HEK293 (cell line): ENCODE results near the gene PEX7.

Experiments
- CTCF ChIP-seq: fragments of 450-650 bp; formaldehyde crosslinking; IDR thresholded peaks from 2 replicates; pipeline ENCODE4 v1.5.1; 2016; ENCODE audit warnings: missing biosample characterization, missing genetic modification characterization
- KLF16 ChIP-seq: fragments of 450-650 bp; formaldehyde crosslinking; IDR thresholded peaks from 2 replicates; pipeline ENCODE4 v1.5.1; 2017; ENCODE audit warnings: missing biosample characterization, missing genetic modification characterization
- KLF7 ChIP-seq: fragments of 450-650 bp; formaldehyde crosslinking; IDR thresholded peaks from 2 replicates; pipeline ENCODE4 v1.5.1; 2016; ENCODE audit warnings: missing biosample characterization, missing genetic modification characterization, borderline replicate concordance
- MEIS1 ChIP-seq: sonication (generic); formaldehyde crosslinking; IDR thresholded peaks from 2 replicates; pipeline ENCODE4 v1.8.1; 2022; ENCODE audit warnings: missing genetic modification reagents, mild to moderate bottlenecking, borderline replicate concordance
- MYNN ChIP-seq: fragments of 450-650 bp; formaldehyde crosslinking; IDR thresholded peaks from 2 replicates; pipeline ENCODE4 v1.5.1; 2016; ENCODE audit warnings: missing biosample characterization, missing genetic modification characterization, borderline replicate concordance
- REPIN1 ChIP-seq: fragments of 450-650 bp; formaldehyde crosslinking; IDR thresholded peaks from 2 replicates; pipeline ENCODE4 v1.5.1; 2017; ENCODE audit warnings: missing biosample characterization, missing genetic modification characterization, low read depth
- WT1 ChIP-seq: fragments of 450-650 bp; formaldehyde crosslinking; IDR thresholded peaks from 2 replicates; pipeline ENCODE4 v1.5.1; 2016; ENCODE audit warnings: missing biosample characterization, missing genetic modification characterization
- ZBTB10 ChIP-seq: fragments of 450-650 bp; formaldehyde crosslinking; IDR thresholded peaks from 2 replicates; pipeline ENCODE4 v1.5.1; 2016; ENCODE audit warnings: missing biosample characterization, missing genetic modification characterization
- ZNF10 ChIP-seq: fragments of 450-650 bp; formaldehyde crosslinking; IDR thresholded peaks from 2 replicates; pipeline ENCODE4 v1.5.1; 2017; ENCODE audit warnings: missing biosample characterization, missing genetic modification characterization
- ZNF114 ChIP-seq: fragments of 450-650 bp; formaldehyde crosslinking; IDR thresholded peaks from 2 replicates; pipeline ENCODE4 v1.5.0; 2017; ENCODE audit warnings: missing biosample characterization, missing genetic modification characterization
- ZNF214 ChIP-seq: fragments of 450-650 bp; formaldehyde crosslinking; IDR thresholded peaks from 2 replicates; pipeline ENCODE4 v1.5.1; 2017; ENCODE audit warnings: missing biosample characterization, mild to moderate bottlenecking, missing genetic modification characterization, borderline replicate concordance
- ZNF239 ChIP-seq: fragments of 450-650 bp; formaldehyde crosslinking; IDR thresholded peaks from 2 replicates; pipeline ENCODE4 v1.5.1; 2016; ENCODE audit warnings: missing biosample characterization, missing genetic modification characterization
- ZNF335 ChIP-seq: fragments of 450-650 bp; formaldehyde crosslinking; conservative IDR thresholded peaks from 2 replicates; pipeline ENCODE4 v1.5.1; 2016; ENCODE audit warnings: missing biosample characterization, missing genetic modification characterization
- ZNF366 ChIP-seq: fragments of 450-650 bp; formaldehyde crosslinking; conservative IDR thresholded peaks from 2 replicates; pipeline ENCODE4 v1.5.1; 2016; ENCODE audit warnings: missing biosample characterization, missing genetic modification characterization
- ZNF398 ChIP-seq: fragments of 450-650 bp; formaldehyde crosslinking; IDR thresholded peaks from 2 replicates; pipeline ENCODE4 v1.5.1; 2017; ENCODE audit warnings: missing biosample characterization, missing genetic modification characterization
- ZNF555 ChIP-seq: fragments of 450-650 bp; formaldehyde crosslinking; conservative IDR thresholded peaks from 2 replicates; pipeline ENCODE4 v1.5.1; 2017; ENCODE audit warnings: missing biosample characterization, mild to moderate bottlenecking, missing genetic modification characterization, inconsistent platforms
- ZNF610 ChIP-seq: fragments of 450-650 bp; formaldehyde crosslinking; IDR thresholded peaks from 2 replicates; pipeline ENCODE4 v1.5.1; 2016; ENCODE audit warnings: missing biosample characterization, missing genetic modification characterization, borderline replicate concordance
- ZNF670 ChIP-seq: fragments of 450-650 bp; formaldehyde crosslinking; IDR thresholded peaks from 2 replicates; pipeline ENCODE4 v1.5.1; 2016; ENCODE audit warnings: missing biosample characterization, missing genetic modification characterization, low read depth
- ZNF704 ChIP-seq: fragments of 450-650 bp; formaldehyde crosslinking; IDR thresholded peaks from 2 replicates; pipeline ENCODE4 v1.5.1; 2016; ENCODE audit warnings: missing biosample characterization, missing genetic modification characterization
- ZNF747 ChIP-seq: fragments of 450-650 bp; formaldehyde crosslinking; IDR thresholded peaks from 2 replicates; pipeline ENCODE4 v1.5.1; 2016; ENCODE audit warnings: missing biosample characterization, missing genetic modification characterization
- ZNF768 ChIP-seq: fragments of 450-650 bp; formaldehyde crosslinking; IDR thresholded peaks from 2 replicates; pipeline ENCODE4 v1.5.1; 2018; ENCODE audit warnings: missing biosample characterization, mild to moderate bottlenecking, missing genetic modification characterization
- ZNF837 ChIP-seq: fragments of 450-650 bp; formaldehyde crosslinking; IDR thresholded peaks from 2 replicates; pipeline ENCODE4 v1.5.1; 2016; ENCODE audit warnings: missing biosample characterization, missing genetic modification characterization
- TF ChIP-seq, protein P1 (sequence below): fragments of 450-650 bp; formaldehyde crosslinking; IDR thresholded peaks from 2 replicates; pipeline ENCODE4 v1.5.1; 2016; ENCODE audit warnings: missing biosample characterization, missing genetic modification characterization
- TF ChIP-seq, protein P2 (sequence below): fragments of 450-650 bp; formaldehyde crosslinking; IDR thresholded peaks from 2 replicates; pipeline ENCODE4 v1.5.1; 2016; ENCODE audit warnings: missing biosample characterization, missing genetic modification characterization
- TF ChIP-seq, protein P3 (sequence below): fragments of 450-650 bp; formaldehyde crosslinking; IDR thresholded peaks from 2 replicates; pipeline ENCODE4 v1.5.1; 2017; ENCODE audit warnings: missing biosample characterization, missing genetic modification characterization

Gene PEX7

GRCh38 chr6:136791296-136792094 lies 30.9 kb upstream of the PEX7 start (continued):
- no peak for TF ChIP-seq ZBTB10
- TF ChIP-seq ZNF747 = no peak
- TF ChIP-seq REPIN1 (tag by site-specific recombination) = no peak
- no peak; the same call in 1 of the 2 replicates for TF ChIP-seq MEIS1 (CRISPR knock-in tag)
- TF ChIP-seq, protein P1, sequence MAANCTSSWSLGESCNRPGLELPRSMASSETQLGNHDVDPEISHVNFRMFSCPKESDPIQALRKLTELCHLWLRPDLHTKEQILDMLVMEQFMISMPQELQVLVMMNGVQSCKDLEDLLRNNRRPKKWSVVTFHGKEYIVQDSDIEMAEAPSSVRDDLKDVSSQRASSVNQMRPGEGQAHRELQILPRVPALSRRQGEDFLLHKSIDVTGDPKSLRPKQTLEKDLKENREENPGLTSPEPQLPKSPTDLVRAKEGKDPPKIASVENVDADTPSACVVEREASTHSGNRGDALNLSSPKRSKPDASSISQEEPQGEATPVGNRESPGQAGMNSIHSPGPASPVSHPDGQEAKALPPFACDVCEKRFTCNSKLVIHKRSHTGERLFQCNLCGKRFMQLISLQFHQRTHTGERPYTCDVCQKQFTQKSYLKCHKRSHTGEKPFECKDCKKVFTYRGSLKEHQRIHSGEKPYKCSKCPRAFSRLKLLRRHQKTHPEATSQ = no peak
- peak; percentile 57; the same call in 1 of the 2 replicates for TF ChIP-seq ZNF837
- TF ChIP-seq, protein P2, sequence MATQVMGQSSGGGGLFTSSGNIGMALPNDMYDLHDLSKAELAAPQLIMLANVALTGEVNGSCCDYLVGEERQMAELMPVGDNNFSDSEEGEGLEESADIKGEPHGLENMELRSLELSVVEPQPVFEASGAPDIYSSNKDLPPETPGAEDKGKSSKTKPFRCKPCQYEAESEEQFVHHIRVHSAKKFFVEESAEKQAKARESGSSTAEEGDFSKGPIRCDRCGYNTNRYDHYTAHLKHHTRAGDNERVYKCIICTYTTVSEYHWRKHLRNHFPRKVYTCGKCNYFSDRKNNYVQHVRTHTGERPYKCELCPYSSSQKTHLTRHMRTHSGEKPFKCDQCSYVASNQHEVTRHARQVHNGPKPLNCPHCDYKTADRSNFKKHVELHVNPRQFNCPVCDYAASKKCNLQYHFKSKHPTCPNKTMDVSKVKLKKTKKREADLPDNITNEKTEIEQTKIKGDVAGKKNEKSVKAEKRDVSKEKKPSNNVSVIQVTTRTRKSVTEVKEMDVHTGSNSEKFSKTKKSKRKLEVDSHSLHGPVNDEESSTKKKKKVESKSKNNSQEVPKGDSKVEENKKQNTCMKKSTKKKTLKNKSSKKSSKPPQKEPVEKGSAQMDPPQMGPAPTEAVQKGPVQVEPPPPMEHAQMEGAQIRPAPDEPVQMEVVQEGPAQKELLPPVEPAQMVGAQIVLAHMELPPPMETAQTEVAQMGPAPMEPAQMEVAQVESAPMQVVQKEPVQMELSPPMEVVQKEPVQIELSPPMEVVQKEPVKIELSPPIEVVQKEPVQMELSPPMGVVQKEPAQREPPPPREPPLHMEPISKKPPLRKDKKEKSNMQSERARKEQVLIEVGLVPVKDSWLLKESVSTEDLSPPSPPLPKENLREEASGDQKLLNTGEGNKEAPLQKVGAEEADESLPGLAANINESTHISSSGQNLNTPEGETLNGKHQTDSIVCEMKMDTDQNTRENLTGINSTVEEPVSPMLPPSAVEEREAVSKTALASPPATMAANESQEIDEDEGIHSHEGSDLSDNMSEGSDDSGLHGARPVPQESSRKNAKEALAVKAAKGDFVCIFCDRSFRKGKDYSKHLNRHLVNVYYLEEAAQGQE (tag by site-specific recombination) = no peak; the same call in none of the 2 replicates
- no peak for TF ChIP-seq ZNF398
- TF ChIP-seq ZNF239 (tag by site-specific recombination) = no peak
- peak; percentile 70 for TF ChIP-seq CTCF (tag by site-specific recombination)
- no peak for TF ChIP-seq ZNF114 (tag by site-specific recombination)
- no peak for TF ChIP-seq ZNF704 (tag by site-specific recombination)
- TF ChIP-seq ZNF768 (tag by site-specific recombination) = no peak
- TF ChIP-seq WT1 (tag by site-specific recombination) = no peak
- TF ChIP-seq, protein P3, sequence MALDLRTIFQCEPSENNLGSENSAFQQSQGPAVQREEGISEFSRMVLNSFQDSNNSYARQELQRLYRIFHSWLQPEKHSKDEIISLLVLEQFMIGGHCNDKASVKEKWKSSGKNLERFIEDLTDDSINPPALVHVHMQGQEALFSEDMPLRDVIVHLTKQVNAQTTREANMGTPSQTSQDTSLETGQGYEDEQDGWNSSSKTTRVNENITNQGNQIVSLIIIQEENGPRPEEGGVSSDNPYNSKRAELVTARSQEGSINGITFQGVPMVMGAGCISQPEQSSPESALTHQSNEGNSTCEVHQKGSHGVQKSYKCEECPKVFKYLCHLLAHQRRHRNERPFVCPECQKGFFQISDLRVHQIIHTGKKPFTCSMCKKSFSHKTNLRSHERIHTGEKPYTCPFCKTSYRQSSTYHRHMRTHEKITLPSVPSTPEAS (tag by site-specific recombination) = no peak
- no peak for TF ChIP-seq KLF7 (tag by site-specific recombination)
- no peak for TF ChIP-seq KLF16
- TF ChIP-seq ZNF10 (tag by site-specific recombination) = no peak
- TF ChIP-seq MYNN (tag by site-specific recombination) = no peak
- peak; percentile 88 for TF ChIP-seq ZNF335
- TF ChIP-seq ZNF610 = peak; percentile 64; the same call in 1 of the 2 replicates
- no peak for TF ChIP-seq ZNF670 (tag by site-specific recombination)
- TF ChIP-seq ZNF366 = 0 out of 2 replicates have a peak, but pooled peaks have one; percentile 33
- no peak for TF ChIP-seq ZNF555
- TF ChIP-seq ZNF214 = no peak
